HepG2 (cell line): ENCODE data around the gene BLOC1S4. TPM values are rescaled to one million over a fixed set of nuclear protein-coding genes. Genes with fewer than 3 reads are reported as not detected.

Experiments used
- FLYWCH1 ChIP-seq: sonication (generic); formaldehyde crosslinking; IDR thresholded peaks from 2 replicates; pipeline ENCODE4 v1.8.1; 2023; ENCODE audit warnings: mild to moderate bottlenecking, missing genetic modification reagents
- HNF1A ChIP-seq, 2 experiments: sonication (generic) in 1 of 2; formaldehyde crosslinking in 1 of 2; IDR thresholded peaks; 2 replicates each; pipeline versions ENCODE4 v1.4.0 to v1.6.1; 2016 to 2020; ENCODE audit warnings: borderline replicate concordance in 1 of 2, low read depth in 1 of 2, mild to moderate bottlenecking in 1 of 2, missing genetic modification reagents in 1 of 2
- MAZ ChIP-seq, 2 experiments: sonication (generic) in 1 of 2; formaldehyde crosslinking in 1 of 2; IDR thresholded peaks; 2 replicates each; pipeline versions ENCODE4 v1.5.0 to v1.6.1; 2012 to 2020; ENCODE audit warnings: low read depth in 2 of 2, mild to moderate bottlenecking in 2 of 2, borderline replicate concordance in 1 of 2, improper control_type of control experiment in 1 of 2, low read length in 1 of 2, missing genetic modification reagents in 1 of 2, moderate library complexity in 1 of 2
- MED13 ChIP-seq: sonication (generic); formaldehyde crosslinking; IDR thresholded peaks from 2 replicates; pipeline ENCODE4 v1.5.0; 2020; ENCODE audit warnings: missing genetic modification reagents
- RFXAP ChIP-seq: sonication (generic); formaldehyde crosslinking; IDR thresholded peaks from 2 replicates; pipeline ENCODE4 v1.4.0; 2020; ENCODE audit warnings: missing genetic modification reagents, borderline replicate concordance
- SMC3 ChIP-seq: IDR thresholded peaks from 2 replicates; pipeline ENCODE4 v1.6.1; 2011; ENCODE audit warnings: low read length, improper control_type of control experiment
- XBP1 ChIP-seq: sonication (generic); formaldehyde crosslinking; IDR thresholded peaks from 2 replicates; pipeline ENCODE4 v1.5.0; 2020; ENCODE audit warnings: missing genetic modification reagents
- ZBTB8A ChIP-seq: sonication (generic); formaldehyde crosslinking; IDR thresholded peaks from 2 replicates; pipeline ENCODE4 v1.4.0; 2020; ENCODE audit warnings: mild to moderate bottlenecking, low read depth, missing genetic modification reagents, borderline replicate concordance
- ZNF235 ChIP-seq: sonication (generic); formaldehyde crosslinking; IDR thresholded peaks from 2 replicates; pipeline ENCODE4 v1.8.1; 2023; ENCODE audit warnings: mild to moderate bottlenecking, missing genetic modification reagents, borderline replicate concordance
- ZNF713 ChIP-seq: sonication (generic); formaldehyde crosslinking; IDR thresholded peaks from 2 replicates; pipeline ENCODE4 v1.4.0; 2020; ENCODE audit warnings: mild to moderate bottlenecking, missing genetic modification reagents
- ZNF737 ChIP-seq: sonication (generic); formaldehyde crosslinking; IDR thresholded peaks from 2 replicates; pipeline ENCODE4 v1.5.0; 2020; ENCODE audit warnings: missing genetic modification reagents, mild to moderate bottlenecking, borderline replicate concordance
- polyA plus RNA-seq, 8 experiments: library from polyadenylated mRNA; depleted of rRNA in 3 of 8; stranded (reverse) in 7 of 8; unstranded in 1 of 8; fragments of >200 nt; fragmentation: Illumina TruSeq in 4 of 8; extraction: Trizol in 4 of 8; gene quantifications; 2 replicates each; pipeline versions ENCODE4 v1.2.1 to v1.2.3, GENCODE V29; 2011 to 2016; ENCODE audit warnings: low read depth in 4 of 8, missing spikeins in 1 of 8, mixed read lengths in 1 of 8; ENCODE audit not compliant: insufficient read depth in 1 of 8
- total RNA-seq, 5 experiments: library from RNA; depleted of rRNA; stranded (reverse); fragments of >200 nt; fragmentation: Illumina TruSeq; extraction: Trizol; gene quantifications; 2 replicates each; pipeline ENCODE4 v1.2.3, GENCODE V29; 2016; ENCODE audit warnings: low read depth in 1 of 5
- TF ChIP-seq, protein P1 (sequence below): sonication (generic); formaldehyde crosslinking; IDR thresholded peaks from 2 replicates; pipeline ENCODE4 v1.4.0; 2020; ENCODE audit warnings: mild to moderate bottlenecking, missing genetic modification reagents
- TF ChIP-seq, protein P2 (sequence below): sonication (generic); formaldehyde crosslinking; IDR thresholded peaks from 2 replicates; pipeline ENCODE4 v1.4.0; 2020; ENCODE audit warnings: mild to moderate bottlenecking, low read depth, missing genetic modification reagents
- TF ChIP-seq, protein P3 (sequence below): sonication (generic); formaldehyde crosslinking; IDR thresholded peaks from 2 replicates; pipeline ENCODE4 v1.4.0; 2020; ENCODE audit warnings: missing genetic modification reagents
- TF ChIP-seq, protein P4 (sequence below): sonication (generic); formaldehyde crosslinking; IDR thresholded peaks from 2 replicates; pipeline ENCODE4 v1.8.1; 2023; ENCODE audit warnings: mild to moderate bottlenecking, missing genetic modification reagents, borderline replicate concordance

Gene BLOC1S4
- total and polyA plus RNA-seq, 2 of the 13 experiments (the other 11 are each of a cell fraction or from before 2014, with no cell fraction given), result 15.5 to 20.9 TPM

DNA sequence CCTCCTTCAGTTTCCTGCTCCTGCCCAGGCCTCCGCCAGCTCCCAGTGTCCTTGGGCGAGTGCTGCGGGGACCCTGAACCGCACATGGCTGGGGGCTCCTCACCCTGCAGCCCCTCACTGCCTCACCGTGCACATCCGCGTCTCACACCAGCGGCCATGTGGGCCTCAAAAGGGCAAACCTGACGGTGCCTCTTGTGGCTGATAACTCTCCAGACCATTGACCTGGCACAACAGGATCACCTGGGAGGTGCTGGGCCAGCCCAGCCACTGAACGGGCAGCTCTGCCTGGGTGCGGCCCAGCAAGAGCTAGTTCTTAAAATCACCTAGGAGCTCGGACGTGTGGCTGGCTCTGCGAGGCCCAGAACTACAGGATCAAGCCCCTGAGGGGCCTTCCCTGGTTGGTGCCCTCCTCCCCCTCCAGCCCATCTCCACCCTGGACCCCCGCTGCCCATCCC, 26.4 kb upstream of the BLOC1S4 start (continued):
- TF ChIP-seq, protein P1, sequence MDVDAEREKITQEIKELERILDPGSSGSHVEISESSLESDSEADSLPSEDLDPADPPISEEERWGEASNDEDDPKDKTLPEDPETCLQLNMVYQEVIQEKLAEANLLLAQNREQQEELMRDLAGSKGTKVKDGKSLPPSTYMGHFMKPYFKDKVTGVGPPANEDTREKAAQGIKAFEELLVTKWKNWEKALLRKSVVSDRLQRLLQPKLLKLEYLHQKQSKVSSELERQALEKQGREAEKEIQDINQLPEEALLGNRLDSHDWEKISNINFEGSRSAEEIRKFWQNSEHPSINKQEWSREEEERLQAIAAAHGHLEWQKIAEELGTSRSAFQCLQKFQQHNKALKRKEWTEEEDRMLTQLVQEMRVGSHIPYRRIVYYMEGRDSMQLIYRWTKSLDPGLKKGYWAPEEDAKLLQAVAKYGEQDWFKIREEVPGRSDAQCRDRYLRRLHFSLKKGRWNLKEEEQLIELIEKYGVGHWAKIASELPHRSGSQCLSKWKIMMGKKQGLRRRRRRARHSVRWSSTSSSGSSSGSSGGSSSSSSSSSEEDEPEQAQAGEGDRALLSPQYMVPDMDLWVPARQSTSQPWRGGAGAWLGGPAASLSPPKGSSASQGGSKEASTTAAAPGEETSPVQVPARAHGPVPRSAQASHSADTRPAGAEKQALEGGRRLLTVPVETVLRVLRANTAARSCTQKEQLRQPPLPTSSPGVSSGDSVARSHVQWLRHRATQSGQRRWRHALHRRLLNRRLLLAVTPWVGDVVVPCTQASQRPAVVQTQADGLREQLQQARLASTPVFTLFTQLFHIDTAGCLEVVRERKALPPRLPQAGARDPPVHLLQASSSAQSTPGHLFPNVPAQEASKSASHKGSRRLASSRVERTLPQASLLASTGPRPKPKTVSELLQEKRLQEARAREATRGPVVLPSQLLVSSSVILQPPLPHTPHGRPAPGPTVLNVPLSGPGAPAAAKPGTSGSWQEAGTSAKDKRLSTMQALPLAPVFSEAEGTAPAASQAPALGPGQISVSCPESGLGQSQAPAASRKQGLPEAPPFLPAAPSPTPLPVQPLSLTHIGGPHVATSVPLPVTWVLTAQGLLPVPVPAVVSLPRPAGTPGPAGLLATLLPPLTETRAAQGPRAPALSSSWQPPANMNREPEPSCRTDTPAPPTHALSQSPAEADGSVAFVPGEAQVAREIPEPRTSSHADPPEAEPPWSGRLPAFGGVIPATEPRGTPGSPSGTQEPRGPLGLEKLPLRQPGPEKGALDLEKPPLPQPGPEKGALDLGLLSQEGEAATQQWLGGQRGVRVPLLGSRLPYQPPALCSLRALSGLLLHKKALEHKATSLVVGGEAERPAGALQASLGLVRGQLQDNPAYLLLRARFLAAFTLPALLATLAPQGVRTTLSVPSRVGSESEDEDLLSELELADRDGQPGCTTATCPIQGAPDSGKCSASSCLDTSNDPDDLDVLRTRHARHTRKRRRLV, result no peak
- TF ChIP-seq ZNF737 (CRISPR knock-in tag) (no peak), SMC3 (no peak), MED13 (no peak), ZNF235 (CRISPR knock-in tag) (0 out of 2 replicates have a peak, but pooled peaks have one; percentile 20), MAZ (IDR thresholded peaks at IDR 0.05; ENCODE audit: borderline replicate concordance, low read depth, low read length) (no peak), MAZ (CRISPR knock-in tag; IDR thresholded peaks at IDR 0.05; ENCODE audit: low read depth) (no peak), ZNF713 (CRISPR knock-in tag) (no peak), RFXAP (no peak), XBP1 (CRISPR knock-in tag) (no peak), ZBTB8A (no peak), HNF1A (IDR thresholded peaks at IDR 0.05; ENCODE audit: low read depth) (peak; percentile 3; the same call in 1 of the 2 replicates), HNF1A (CRISPR knock-in tag; IDR thresholded peaks at IDR 0.05; ENCODE audit: borderline replicate concordance) (no peak; the same call in 1 of the 2 replicates), FLYWCH1 (CRISPR knock-in tag) (no peak)
- TF ChIP-seq, protein P2, sequence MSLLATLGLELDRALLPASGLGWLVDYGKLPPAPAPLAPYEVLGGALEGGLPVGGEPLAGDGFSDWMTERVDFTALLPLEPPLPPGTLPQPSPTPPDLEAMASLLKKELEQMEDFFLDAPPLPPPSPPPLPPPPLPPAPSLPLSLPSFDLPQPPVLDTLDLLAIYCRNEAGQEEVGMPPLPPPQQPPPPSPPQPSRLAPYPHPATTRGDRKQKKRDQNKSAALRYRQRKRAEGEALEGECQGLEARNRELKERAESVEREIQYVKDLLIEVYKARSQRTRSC (CRISPR knock-in tag), result no peak
- TF ChIP-seq, protein P3, sequence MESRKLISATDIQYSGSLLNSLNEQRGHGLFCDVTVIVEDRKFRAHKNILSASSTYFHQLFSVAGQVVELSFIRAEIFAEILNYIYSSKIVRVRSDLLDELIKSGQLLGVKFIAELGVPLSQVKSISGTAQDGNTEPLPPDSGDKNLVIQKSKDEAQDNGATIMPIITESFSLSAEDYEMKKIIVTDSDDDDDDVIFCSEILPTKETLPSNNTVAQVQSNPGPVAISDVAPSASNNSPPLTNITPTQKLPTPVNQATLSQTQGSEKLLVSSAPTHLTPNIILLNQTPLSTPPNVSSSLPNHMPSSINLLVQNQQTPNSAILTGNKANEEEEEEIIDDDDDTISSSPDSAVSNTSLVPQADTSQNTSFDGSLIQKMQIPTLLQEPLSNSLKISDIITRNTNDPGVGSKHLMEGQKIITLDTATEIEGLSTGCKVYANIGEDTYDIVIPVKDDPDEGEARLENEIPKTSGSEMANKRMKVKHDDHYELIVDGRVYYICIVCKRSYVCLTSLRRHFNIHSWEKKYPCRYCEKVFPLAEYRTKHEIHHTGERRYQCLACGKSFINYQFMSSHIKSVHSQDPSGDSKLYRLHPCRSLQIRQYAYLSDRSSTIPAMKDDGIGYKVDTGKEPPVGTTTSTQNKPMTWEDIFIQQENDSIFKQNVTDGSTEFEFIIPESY (CRISPR knock-in tag), result no peak
- TF ChIP-seq, protein P4, sequence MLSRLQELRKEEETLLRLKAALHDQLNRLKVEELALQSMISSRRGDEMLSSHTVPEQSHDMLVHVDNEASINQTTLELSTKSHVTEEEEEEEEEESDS (CRISPR knock-in tag), result no peak
